ENCODE data around the gene IQCE. TPM values are rescaled to one million over a fixed set of nuclear protein-coding genes. Genes with fewer than 3 reads are reported as not detected.

Gene IQCE
- polyA plus RNA-seq, 3 donors, result 1.8 to 8.4 (median 3.0) TPM

DNA sequence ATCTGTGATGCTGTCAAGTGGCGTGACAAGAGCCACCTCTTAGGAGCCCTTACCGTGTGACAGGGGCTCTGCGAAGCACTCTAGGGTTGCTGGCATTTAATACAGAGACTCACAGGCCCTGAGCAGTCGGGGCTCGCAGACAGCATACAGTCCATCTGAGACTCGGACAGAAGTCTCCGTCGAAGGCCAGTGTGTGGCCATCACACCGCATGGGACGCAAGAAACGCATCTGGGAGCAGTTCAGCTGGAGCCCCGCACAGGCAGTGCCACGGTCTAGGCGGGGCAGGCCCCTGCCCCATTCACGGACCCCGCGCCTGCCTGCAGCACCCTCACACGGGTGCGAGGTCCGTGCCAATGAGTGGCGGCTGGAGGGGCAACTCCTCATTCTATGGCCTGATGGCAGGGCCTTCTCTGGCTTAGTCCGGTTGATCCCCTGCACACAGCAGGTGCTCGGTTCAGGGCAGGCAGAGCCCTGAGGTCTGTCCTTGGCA lies 33.6 kb downstream of the IQCE start:
- intact Hi-C loops (cut with micrococcal nuclease), result no loop called here
- H3K27ac Mint-ChIP-seq, result peak overlapping the region in 1 of 7 donors; percentile 60
- Histone ChIP-seq H3K4me1 (ENCODE audit: control insufficient read depth in 1 of 2, insufficient read depth in 2 of 2, low read length in 2 of 2) (no peaks in the 10 kb centered on the region), H3K27me3 (ENCODE audit: control insufficient read depth in 2 of 2, insufficient read depth in 2 of 2, low read length in 2 of 2) (no peaks in the 10 kb centered on the region), H2AFZ (ENCODE audit: insufficient read depth, low read depth, low read length, poor library complexity, severe bottlenecking) (no peak overlapping the region), H3K9me3 (replicated peaks in 1 of 2; ENCODE audit: control insufficient read depth in 1 of 2, insufficient read depth in 1 of 2, low read length in 2 of 2) (no peaks in the 10 kb centered on the region), H3K36me3 (replicated peaks in 1 of 2; ENCODE audit: control insufficient read depth in 1 of 2, insufficient read depth in 2 of 2, low read length in 2 of 2) (peaks cover 54 to 91% of the 10 kb centered on the region in 2 donors), H3K4me3 (replicated peaks in 1 of 3; ENCODE audit: low read depth in 2 of 3, low read length in 3 of 3) (no peak overlapping the region), H3K9ac (ENCODE audit: insufficient read depth, low read length, poor library complexity, severe bottlenecking) (no peak overlapping the region), H4K20me1 (ENCODE audit: insufficient read depth, low read length) (no peaks in the 10 kb centered on the region), H3K79me2 (ENCODE audit: insufficient read depth, low read length) (no peaks in the 10 kb centered on the region), H3K4me2 (replicated peaks; ENCODE audit: extremely low read depth, low read length, poor library complexity, severe bottlenecking) (no peak overlapping the region), H3K27ac (ENCODE audit: low read depth in 1 of 2, low read length in 2 of 2) (no peak overlapping the region)
- 98% methylated on average over 21 of the region's 23 CpGs for WGBS (ENCODE audit: insufficient coverage)
- no peak for DNase-seq
- peaks cover 0 to 3% (median 0%) of the 10 kb centered on the region in 7 donors for H3K9me3 Mint-ChIP-seq
- no peaks in the 10 kb centered on the region for H3K27me3 Mint-ChIP-seq (ENCODE audit: low read depth in 3 of 3)
- no peak overlapping the region for H3K4me3 Mint-ChIP-seq
- H3K36me3 Mint-ChIP-seq, result peaks cover 56 to 91% of the 10 kb centered on the region in 2 donors
- H3K4me1 Mint-ChIP-seq, result no peaks in the 10 kb centered on the region
- TF ChIP-seq, protein P1, sequence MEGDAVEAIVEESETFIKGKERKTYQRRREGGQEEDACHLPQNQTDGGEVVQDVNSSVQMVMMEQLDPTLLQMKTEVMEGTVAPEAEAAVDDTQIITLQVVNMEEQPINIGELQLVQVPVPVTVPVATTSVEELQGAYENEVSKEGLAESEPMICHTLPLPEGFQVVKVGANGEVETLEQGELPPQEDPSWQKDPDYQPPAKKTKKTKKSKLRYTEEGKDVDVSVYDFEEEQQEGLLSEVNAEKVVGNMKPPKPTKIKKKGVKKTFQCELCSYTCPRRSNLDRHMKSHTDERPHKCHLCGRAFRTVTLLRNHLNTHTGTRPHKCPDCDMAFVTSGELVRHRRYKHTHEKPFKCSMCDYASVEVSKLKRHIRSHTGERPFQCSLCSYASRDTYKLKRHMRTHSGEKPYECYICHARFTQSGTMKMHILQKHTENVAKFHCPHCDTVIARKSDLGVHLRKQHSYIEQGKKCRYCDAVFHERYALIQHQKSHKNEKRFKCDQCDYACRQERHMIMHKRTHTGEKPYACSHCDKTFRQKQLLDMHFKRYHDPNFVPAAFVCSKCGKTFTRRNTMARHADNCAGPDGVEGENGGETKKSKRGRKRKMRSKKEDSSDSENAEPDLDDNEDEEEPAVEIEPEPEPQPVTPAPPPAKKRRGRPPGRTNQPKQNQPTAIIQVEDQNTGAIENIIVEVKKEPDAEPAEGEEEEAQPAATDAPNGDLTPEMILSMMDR (IDR thresholded peaks at IDR 0.05), result no peak

DNA sequence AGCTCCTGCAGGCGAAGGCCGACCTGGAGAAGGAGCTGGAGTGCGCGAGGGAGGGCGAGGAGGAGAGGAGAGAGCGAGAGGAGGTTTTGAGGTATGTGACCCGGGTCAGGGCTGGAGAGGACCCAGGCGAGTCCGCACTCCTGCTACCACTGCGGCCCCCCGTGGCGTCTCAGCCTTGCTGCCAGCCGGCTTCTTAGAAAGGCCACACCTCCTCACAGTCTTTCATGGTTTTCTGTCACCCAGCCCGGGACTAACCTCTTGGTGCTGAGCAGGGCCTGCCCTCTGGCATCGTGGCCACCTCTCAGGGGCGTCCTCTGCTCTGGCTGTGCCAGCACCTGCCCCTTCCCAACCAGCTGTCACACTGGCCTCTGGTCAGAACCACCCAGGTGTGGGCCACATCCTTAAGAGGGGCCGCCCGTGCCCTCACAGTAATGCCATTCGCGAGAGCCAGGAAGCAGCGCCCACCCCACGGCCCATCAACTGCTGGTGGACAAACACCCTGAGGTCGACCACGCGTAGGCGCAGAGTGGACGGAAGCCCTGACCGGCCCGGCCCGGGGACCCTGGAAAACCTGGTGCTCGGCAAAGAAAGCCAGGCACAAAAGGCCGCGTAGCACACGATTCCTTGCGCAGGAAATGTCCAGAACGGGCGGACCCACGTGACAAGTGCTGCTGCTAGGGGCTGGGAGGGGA lies 34.4 kb downstream of the IQCE start:
- Histone ChIP-seq H4K20me1 (ENCODE audit: insufficient read depth, low read length) (no peaks in the 10 kb centered on the region), H2AFZ (ENCODE audit: insufficient read depth, low read depth, low read length, poor library complexity, severe bottlenecking) (no peak overlapping the region), H3K79me2 (ENCODE audit: insufficient read depth, low read length) (no peaks in the 10 kb centered on the region), H3K4me2 (replicated peaks; ENCODE audit: extremely low read depth, low read length, poor library complexity, severe bottlenecking) (no peak overlapping the region), H3K4me1 (ENCODE audit: control insufficient read depth in 1 of 2, insufficient read depth in 2 of 2, low read length in 2 of 2) (no peaks in the 10 kb centered on the region), H3K9me3 (replicated peaks in 1 of 2; ENCODE audit: control insufficient read depth in 1 of 2, insufficient read depth in 1 of 2, low read length in 2 of 2) (no peaks in the 10 kb centered on the region), H3K36me3 (replicated peaks in 1 of 2; ENCODE audit: control insufficient read depth in 1 of 2, insufficient read depth in 2 of 2, low read length in 2 of 2) (peaks cover 60 to 92% of the 10 kb centered on the region in 2 donors), H3K9ac (ENCODE audit: insufficient read depth, low read length, poor library complexity, severe bottlenecking) (no peak overlapping the region), H3K27ac (ENCODE audit: low read depth in 1 of 2, low read length in 2 of 2) (no peak overlapping the region), H3K27me3 (ENCODE audit: control insufficient read depth in 2 of 2, insufficient read depth in 2 of 2, low read length in 2 of 2) (no peaks in the 10 kb centered on the region), H3K4me3 (replicated peaks in 1 of 3; ENCODE audit: low read depth in 2 of 3, low read length in 3 of 3) (no peak overlapping the region)
- 96% methylated on average over 35 of the region's 38 CpGs for WGBS (ENCODE audit: insufficient coverage)
- Mint-ChIP-seq H3K27ac (peak overlapping the region in 3 of 7 donors; percentile 30 to 53 (median 47)), H3K9me3 (peaks cover 0 to 3% (median 0%) of the 10 kb centered on the region in 7 donors), H3K36me3 (peaks cover 58 to 90% of the 10 kb centered on the region in 2 donors), H3K27me3 (ENCODE audit: low read depth in 3 of 3) (no peaks in the 10 kb centered on the region), H3K4me3 (no peak overlapping the region), H3K4me1 (no peaks in the 10 kb centered on the region)
- intact Hi-C loops (cut with micrococcal nuclease), result no loop called here
- TF ChIP-seq, protein P1 (IDR thresholded peaks at IDR 0.05), result no peak
- no peak for DNase-seq

All from CD14-positive monocyte (primary cell).